DND-41 (cell line): Measurements from ENCODE around the gene PLSCR2.

Source experiments
- ATAC-seq: fragments of 200-7000 bp; cut with Tn5 transposase; 3 replicates; pipeline ENCODE4 v1.9.1; 2021; ENCODE audit warnings: low read depth; ENCODE audit not compliant: insufficient read depth
- DNase-seq: peaks from one replicate; pipeline ENCODE4 v3.0.0-alpha.2; 2020
- H2AFZ ChIP-seq: 2 replicates; pipeline ENCODE4 v1.6.0; 2012; ENCODE audit warnings: low read depth, low read length
- H3K27ac ChIP-seq: 2 replicates; pipeline ENCODE4 v1.5.1; 2012; ENCODE audit warnings: low read length, inconsistent platforms
- H3K27me3 ChIP-seq: fragments of 200-600 bp; sonication (generic); 2 replicates; pipeline ENCODE4 v1.6.0; 2012; ENCODE audit warnings: low read length, mild to moderate bottlenecking, inconsistent platforms; ENCODE audit not compliant: insufficient read depth, poor library complexity
- H3K36me3 ChIP-seq: 2 replicates; pipeline ENCODE4 v1.5.1; 2012; ENCODE audit warnings: low read length, inconsistent platforms; ENCODE audit not compliant: insufficient read depth
- H3K4me1 ChIP-seq: 2 replicates; pipeline ENCODE4 v1.5.1; 2012; ENCODE audit warnings: mild to moderate bottlenecking, low read length; ENCODE audit not compliant: insufficient read depth
- H3K4me2 ChIP-seq: 2 replicates; pipeline ENCODE4 v1.6.0; 2012; ENCODE audit warnings: mild to moderate bottlenecking, moderate library complexity, low read length, inconsistent platforms; ENCODE audit not compliant: insufficient read depth
- H3K4me3 ChIP-seq, 2 experiments: fragments of 200-600 bp in 1 of 2; shearing (Covaris generic) in 1 of 2; 2 replicates each; pipeline ENCODE4 v1.5.1; 2012 to 2016; ENCODE audit warnings: inconsistent platforms in 2 of 2, low read length in 2 of 2, mild to moderate bottlenecking in 2 of 2, low read depth in 1 of 2, moderate library complexity in 1 of 2
- H3K79me2 ChIP-seq: 2 replicates; pipeline ENCODE4 v1.6.0; 2012; ENCODE audit warnings: low read length, inconsistent platforms; ENCODE audit not compliant: insufficient read depth
- H3K9ac ChIP-seq: 2 replicates; pipeline ENCODE4 v1.6.0; 2012; ENCODE audit warnings: low read depth, mild to moderate bottlenecking, inconsistent platforms, low read length, moderate library complexity
- H3K9me3 ChIP-seq: 2 replicates; pipeline ENCODE4 v1.5.1; 2012; ENCODE audit warnings: low read length, moderate library complexity, mild to moderate bottlenecking, inconsistent platforms; ENCODE audit not compliant: insufficient read depth, severe bottlenecking
- H4K20me1 ChIP-seq: 2 replicates; pipeline ENCODE4 v1.6.0; 2012; ENCODE audit warnings: low read length; ENCODE audit not compliant: insufficient read depth
- CTCF ChIP-seq: IDR thresholded peaks from 2 replicates; pipeline ENCODE4 v1.5.1; 2012; ENCODE audit warnings: borderline replicate concordance, low read length, moderate library complexity, mild to moderate bottlenecking; ENCODE audit not compliant: poor library complexity, severe bottlenecking; ENCODE audit errors: extremely low read depth
- EZH2 ChIP-seq: IDR thresholded peaks from 3 replicates; pipeline ENCODE4 v1.6.1; 2012; ENCODE audit warnings: borderline replicate concordance, low read depth, mild to moderate bottlenecking, moderate library complexity, low read length, inconsistent platforms; ENCODE audit not compliant: severe bottlenecking

PLSCR2 gene

GRCh38 chr3:146473726-146474125, 4.4 kb upstream of the PLSCR2 start:
- Histone ChIP-seq H3K4me2 (no peak overlapping the region), H3K79me2 (no peaks in the 10 kb centered on the region), H3K9me3 (no peaks in the 10 kb centered on the region), H3K9ac (no peak overlapping the region), H3K27me3 (no peaks in the 10 kb centered on the region), H3K27ac (no peak overlapping the region), H3K36me3 (no peaks in the 10 kb centered on the region), H3K4me1 (no peaks in the 10 kb centered on the region), H2AFZ (no peak overlapping the region), H3K4me3 (no peak overlapping the region), H4K20me1 (no peaks in the 10 kb centered on the region)
- no peak for DNase-seq
- no peak for ATAC-seq
- TF ChIP-seq EZH2, result no peak
- TF ChIP-seq CTCF, result no peak

- no peaks in the 10 kb centered on the region for H3K79me2 ChIP-seq
- DNase-seq, result no peak
- no peak overlapping the region for H3K27ac ChIP-seq
- no peak for TF ChIP-seq EZH2
- H2AFZ ChIP-seq, result no peak overlapping the region
- H4K20me1 ChIP-seq, result no peaks in the 10 kb centered on the region
- no peak overlapping the region for H3K4me2 ChIP-seq
- ATAC-seq, result no peak
- no peak overlapping the region for H3K4me3 ChIP-seq
- H3K36me3 ChIP-seq, result no peaks in the 10 kb centered on the region
- no peaks in the 10 kb centered on the region for H3K4me1 ChIP-seq
- H3K27me3 ChIP-seq, result no peaks in the 10 kb centered on the region
- H3K9ac ChIP-seq, result no peak overlapping the region
- no peaks in the 10 kb centered on the region for H3K9me3 ChIP-seq
Observed at GRCh38 chr3:146472611-146473010, 3.2 kb upstream of the PLSCR2 start.

GRCh38 chr3:146471012-146471411, 1.7 kb upstream of the PLSCR2 start:
- no peak overlapping the region for H3K27ac ChIP-seq
- no peaks in the 10 kb centered on the region for H3K36me3 ChIP-seq
- no peaks in the 10 kb centered on the region for H3K4me1 ChIP-seq
- no peak overlapping the region for H3K4me2 ChIP-seq
- H3K4me3 ChIP-seq, result no peak overlapping the region
- no peaks in the 10 kb centered on the region for H3K27me3 ChIP-seq
- ATAC-seq (no peak), DNase-seq (no peak)
- H4K20me1 ChIP-seq, result no peaks in the 10 kb centered on the region
- TF ChIP-seq EZH2 (no peak), CTCF (no peak)
- H3K79me2 ChIP-seq, result no peaks in the 10 kb centered on the region
- no peak overlapping the region for H2AFZ ChIP-seq
- no peaks in the 10 kb centered on the region for H3K9me3 ChIP-seq
- no peak overlapping the region for H3K9ac ChIP-seq

- H3K4me1 ChIP-seq, result no peaks in the 10 kb centered on the region
- H3K36me3 ChIP-seq, result no peaks in the 10 kb centered on the region
- H3K27me3 ChIP-seq, result no peaks in the 10 kb centered on the region
- H3K9me3 ChIP-seq, result no peaks in the 10 kb centered on the region
- ATAC-seq, result no peak
- H3K9ac ChIP-seq, result no peak overlapping the region
- no peak overlapping the region for H3K27ac ChIP-seq
- no peak for TF ChIP-seq EZH2
- no peak for TF ChIP-seq CTCF
- H2AFZ ChIP-seq, result no peak overlapping the region
- no peak overlapping the region for H3K4me2 ChIP-seq
- H3K4me3 ChIP-seq, result no peak overlapping the region
- DNase-seq, result no peak
- no peaks in the 10 kb centered on the region for H3K79me2 ChIP-seq
- no peaks in the 10 kb centered on the region for H4K20me1 ChIP-seq
Observed at GRCh38 chr3:146470425-146470990, 1.1 kb upstream of the PLSCR2 start.
